Left lung (tissue), 10 donors: ENCODE results near the gene NOTCH3. TPM values are rescaled to one million over a fixed set of nuclear protein-coding genes. Genes with fewer than 3 reads are reported as not detected.

Experiments used
- ATAC-seq: fragments of 200-7000 bp; cut with Tn5 transposase; one replicate; pipeline ENCODE4 v1.9.1; 2020; ENCODE audit warnings: moderate library complexity
- DNase-seq, 4 donors: peaks; one replicate each; pipeline ENCODE4 v3.0.0-alpha.2; 2013 to 2020
- H3K27ac ChIP-seq, 2 donors: fragments of 200-600 bp; sonication (generic) in 1 of 2; one replicate each; pipeline versions ENCODE4 v1.5.0 to v1.8.0; 2020 to 2021
- H3K27me3 ChIP-seq, 2 donors: fragments of 200-600 bp; sonication (generic) in 1 of 2; one replicate each; pipeline versions ENCODE4 v1.5.0 to v1.8.0; 2020 to 2021
- H3K36me3 ChIP-seq, 2 donors: fragments of 200-600 bp; sonication (generic) in 1 of 2; one replicate each; pipeline versions ENCODE4 v1.5.0 to v1.8.0; 2020 to 2021
- H3K4me1 ChIP-seq, 2 donors: fragments of 200-600 bp; one replicate each; pipeline ENCODE4 v1.8.0; 2021
- H3K4me3 ChIP-seq, 2 donors: fragments of 200-600 bp; sonication (generic) in 1 of 2; one replicate each; pipeline versions ENCODE4 v1.5.0 to v1.8.0; 2020 to 2021; ENCODE audit warnings: mild to moderate bottlenecking in 1 of 2
- H3K9me3 ChIP-seq, 2 donors: fragments of 200-600 bp; sonication (generic) in 1 of 2; one replicate each; pipeline versions ENCODE4 v1.5.0 to v1.8.0; 2020 to 2021
- CTCF ChIP-seq, 2 donors: fragments of 200-600 bp; sonication (generic) in 1 of 2; IDR thresholded peaks; one replicate each; pipeline versions ENCODE4 v1.5.0 to v1.8.0; 2021; ENCODE audit warnings: antibody characterized with exemption in 2 of 2
- intact Hi-C, 2 donors: fragments of 100-400 bp; cut with DNase I; formaldehyde crosslinking; loops; one replicate each; pipeline versions ENCODE4 v1.11.2 to v1.14.2; 2022
- polyA plus RNA-seq, 6 donors: library from polyadenylated mRNA; unstranded; fragments of 120-200 nt; gene quantifications; one replicate each; pipeline ENCODE4 v1.2.1, GENCODE V29; 2013; ENCODE audit not compliant: insufficient read length in 6 of 6
- total RNA-seq, 2 donors: library from RNA; stranded (reverse); fragmentation: NEBNext Ultra II Directional; extraction: Animal tissue kit (Norgen Biotek cat#: 25700); gene quantifications; one replicate each; pipeline ENCODE4 v1.2.1, GENCODE V29; 2021
- donor health status: DM: no; HTN: yes; CAD: no.
- donor health status: DM: no; HTN: no; CAD: no.

The NOTCH3 gene
- total and polyA plus RNA-seq, 8 donors = 73.2 to 130 (median 107) TPM

GRCh38 chr19:15245370-15246197, 44.8 kb upstream of the NOTCH3 start:
- Histone ChIP-seq H3K4me3 (no peak overlapping the region), H3K27me3 (no peaks in the 10 kb centered on the region), H3K36me3 (peaks cover 0 to 97% of the 10 kb centered on the region in 2 donors), H3K4me1 (peaks cover 15 to 30% of the 10 kb centered on the region in 2 donors), H3K9me3 (no peaks in the 10 kb centered on the region), H3K27ac (peak overlapping the region in 1 of 2 donors; percentile 16)
- ATAC-seq (no peak), DNase-seq (no peak)
- TF ChIP-seq CTCF (IDR thresholded peaks at IDR 0.05) = no peak
- intact Hi-C loops = no loop called here

GRCh38 chr19:15244808-15245207, 44.0 kb upstream of the NOTCH3 start:
- no peaks in the 10 kb centered on the region for H3K9me3 ChIP-seq
- H3K4me3 ChIP-seq = no peak overlapping the region
- DNase-seq (no peak), ATAC-seq (no peak)
- no peaks in the 10 kb centered on the region for H3K27me3 ChIP-seq
- TF ChIP-seq CTCF (IDR thresholded peaks at IDR 0.05) = no peak
- H3K36me3 ChIP-seq = peaks cover 0 to 97% of the 10 kb centered on the region in 2 donors
- intact Hi-C loops = no loop called here
- peaks cover 8 to 25% of the 10 kb centered on the region in 2 donors for H3K4me1 ChIP-seq
- H3K27ac ChIP-seq = no peak overlapping the region

GRCh38 chr19:15244106-15244803, 43.5 kb upstream of the NOTCH3 start:
- intact Hi-C loops = no loop called here
- Histone ChIP-seq H3K36me3 (peaks cover 0 to 97% of the 10 kb centered on the region in 2 donors), H3K9me3 (no peaks in the 10 kb centered on the region), H3K27me3 (no peaks in the 10 kb centered on the region), H3K4me3 (no peak overlapping the region), H3K27ac (no peak overlapping the region), H3K4me1 (peaks cover 3 to 20% of the 10 kb centered on the region in 2 donors)
- no peak for TF ChIP-seq CTCF (IDR thresholded peaks at IDR 0.05)
- DNase-seq = no peak
- ATAC-seq = no peak

GRCh38 chr19:15243236-15243957, 42.6 kb upstream of the NOTCH3 start:
- Histone ChIP-seq H3K9me3 (no peaks in the 10 kb centered on the region), H3K36me3 (peaks cover 0 to 97% of the 10 kb centered on the region in 2 donors), H3K27me3 (no peaks in the 10 kb centered on the region), H3K4me3 (no peak overlapping the region), H3K4me1 (peaks cover 0 to 12% of the 10 kb centered on the region in 2 donors), H3K27ac (no peak overlapping the region)
- intact Hi-C loops = no loop called here
- no peak for TF ChIP-seq CTCF (IDR thresholded peaks at IDR 0.05)
- DNase-seq (no peak), ATAC-seq (no peak)
